Dedifferentiated amniotic fluid mesenchymal stem cell (primary cell): ENCODE results near the gene B4GALT2.

Source experiments
- DNase-seq: peaks from one replicate; pipeline ENCODE4 v3.0.0-alpha.2; 2016; ENCODE audit errors: extremely low spot score

B4GALT2 gene

DNA sequence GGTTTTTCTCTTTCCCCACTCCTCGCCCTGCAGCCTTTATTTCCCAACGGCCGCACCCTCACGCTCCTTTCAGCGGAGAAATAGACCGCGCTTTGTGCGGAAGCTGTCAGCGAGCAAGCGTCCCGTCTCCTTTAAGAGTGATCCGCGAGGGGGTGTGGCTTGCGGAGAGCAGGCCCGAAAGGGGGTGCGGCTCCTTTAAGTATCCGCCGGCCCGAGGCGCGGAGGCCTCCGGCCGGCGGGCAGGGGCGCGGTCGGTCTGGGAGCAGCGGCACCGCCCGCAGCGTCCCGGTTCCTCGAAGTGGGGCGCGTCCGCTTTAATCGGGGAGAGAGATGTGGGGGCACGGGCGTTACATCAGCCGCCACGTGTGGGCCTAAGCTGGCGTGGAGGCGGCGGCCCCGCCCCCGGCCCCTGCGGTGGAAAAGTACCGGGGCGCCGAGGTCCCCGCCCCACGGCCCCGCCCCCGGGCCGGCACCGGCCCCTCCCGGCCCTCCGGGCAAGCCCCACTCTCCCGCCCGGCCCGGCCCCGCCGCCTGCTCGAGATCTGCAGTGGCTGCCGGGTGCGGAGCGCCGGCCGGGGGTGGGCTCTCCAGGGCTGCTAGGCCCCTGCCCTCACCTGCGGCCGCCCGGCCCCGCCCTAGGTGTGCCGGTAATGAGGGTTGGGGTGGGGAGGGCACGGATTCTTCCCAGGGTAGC lies 51.0 kb downstream of the B4GALT2 start:
- peak; percentile 89 for DNase-seq

- DNase-seq: peak; percentile 21
Measured at GRCh38 chr1:44030605-44031251, 51.7 kb downstream of the B4GALT2 start.

DNA sequence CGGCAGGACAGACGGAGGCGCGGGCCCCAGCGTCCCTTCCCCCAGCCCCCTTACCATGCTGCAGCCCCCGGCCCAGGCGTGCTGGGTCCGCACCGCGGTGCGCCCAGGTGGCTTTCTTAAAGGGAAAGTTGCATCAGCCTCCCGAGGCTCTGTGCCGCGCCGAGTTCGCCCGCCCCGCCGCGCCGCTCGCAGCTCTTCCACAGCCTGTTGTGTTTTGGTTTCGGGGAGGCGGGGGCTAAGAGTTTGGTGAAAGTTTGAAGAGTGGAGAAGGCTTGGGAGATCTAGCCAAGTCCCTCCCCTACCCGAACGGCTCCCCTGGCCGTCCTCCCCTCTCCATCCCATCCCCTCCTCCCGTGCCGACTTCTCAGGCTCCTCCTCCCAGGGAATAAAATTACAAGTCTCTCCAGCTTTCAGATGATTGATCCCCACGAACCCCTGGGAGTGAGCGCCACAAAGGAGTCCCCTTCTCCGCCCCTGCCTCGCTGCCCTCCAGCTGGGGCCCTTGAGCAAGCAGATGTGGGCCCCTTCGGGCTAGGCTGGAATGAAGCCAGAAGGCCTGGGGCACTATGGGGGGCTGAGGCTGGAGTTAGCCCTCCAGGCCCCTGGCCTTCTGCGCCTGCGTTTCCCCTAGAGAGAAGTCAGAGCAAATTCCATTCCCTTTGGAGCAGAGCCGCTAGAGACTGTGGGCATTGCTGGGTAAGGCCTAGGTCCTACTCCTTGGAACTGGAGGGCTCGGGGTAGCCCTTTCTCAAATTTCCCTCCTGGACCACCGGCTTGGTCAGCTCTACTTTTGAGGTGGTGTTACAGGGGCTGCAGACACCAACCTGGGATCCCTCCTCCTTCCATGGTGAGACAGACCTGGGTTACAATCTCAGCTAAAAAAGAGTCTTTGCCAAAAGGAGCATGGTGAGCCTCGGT lies 52.5 kb downstream of the B4GALT2 start, which contains the start of gene SLC6A9:
Gene SLC6A9 (minus strand): TSS at position 211 of the 918 bp plus-strand sequence. CDS start 7,185 bp downstream, outside the sequence.
- peak; percentile 85 for DNase-seq

DNA sequence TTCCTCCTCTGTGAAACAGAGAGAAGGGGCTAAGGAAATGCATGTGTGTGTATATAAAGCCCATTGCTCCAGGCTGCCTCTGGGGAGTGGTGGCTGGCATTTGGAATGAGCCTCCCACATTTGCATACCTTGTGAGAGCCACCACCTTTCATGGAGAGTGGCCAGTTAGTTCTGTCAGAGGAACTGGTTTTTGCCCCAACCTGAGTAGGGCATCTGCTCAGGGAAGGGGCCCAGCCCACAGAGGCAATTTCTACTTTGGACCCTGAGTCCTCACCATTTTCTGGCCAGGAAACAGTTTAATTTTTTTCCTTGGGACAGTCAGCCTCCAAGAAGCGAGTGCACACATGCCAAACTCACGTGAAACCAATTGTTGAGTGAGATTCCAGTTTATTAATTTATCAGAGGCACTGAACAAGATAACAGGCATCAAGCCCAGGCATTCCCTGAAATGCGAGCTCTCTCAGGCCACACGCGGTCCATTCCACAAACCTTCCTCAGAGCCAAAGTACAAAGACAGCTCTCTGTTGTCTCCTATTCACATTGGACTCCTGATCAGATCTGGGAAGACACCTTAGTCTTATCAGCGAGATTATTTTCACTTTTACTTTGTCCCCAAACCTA lies 53.3 kb downstream of the B4GALT2 start:
- no peak for DNase-seq

DNA sequence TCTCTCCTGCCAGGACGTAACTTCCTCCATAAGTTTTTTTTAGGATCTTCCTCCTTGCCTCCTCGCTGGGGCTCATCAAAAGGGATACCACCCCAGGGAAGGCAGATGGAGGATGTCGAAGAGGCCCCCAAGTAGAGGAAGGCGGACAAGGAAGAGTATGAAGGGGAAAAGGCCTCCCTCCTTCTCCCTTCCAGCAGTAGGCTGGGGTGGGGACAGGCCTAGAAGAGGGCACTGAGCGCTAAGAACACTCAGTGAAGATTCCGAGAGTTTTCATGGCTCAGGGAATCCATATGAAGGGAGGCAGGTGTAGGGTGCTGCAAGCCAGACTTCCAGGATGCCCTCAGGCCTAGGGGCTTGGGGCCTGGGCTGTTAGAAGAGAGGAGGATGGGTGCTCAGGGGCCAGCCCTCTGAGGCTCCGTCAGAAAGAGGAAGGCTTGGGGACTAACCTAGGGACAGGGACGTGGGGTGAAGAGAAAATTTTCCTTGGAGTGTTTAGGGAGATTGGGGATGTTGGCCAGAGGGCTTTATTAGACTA lies 54.1 kb downstream of the B4GALT2 start:
- no peak for DNase-seq

- DNase-seq: no peak
Measured at GRCh38 chr1:44033756-44034155, 54.7 kb downstream of the B4GALT2 start.

GRCh38 chr1:44034423-44034822 lies 55.4 kb downstream of the B4GALT2 start:
- DNase-seq: no peak

DNA sequence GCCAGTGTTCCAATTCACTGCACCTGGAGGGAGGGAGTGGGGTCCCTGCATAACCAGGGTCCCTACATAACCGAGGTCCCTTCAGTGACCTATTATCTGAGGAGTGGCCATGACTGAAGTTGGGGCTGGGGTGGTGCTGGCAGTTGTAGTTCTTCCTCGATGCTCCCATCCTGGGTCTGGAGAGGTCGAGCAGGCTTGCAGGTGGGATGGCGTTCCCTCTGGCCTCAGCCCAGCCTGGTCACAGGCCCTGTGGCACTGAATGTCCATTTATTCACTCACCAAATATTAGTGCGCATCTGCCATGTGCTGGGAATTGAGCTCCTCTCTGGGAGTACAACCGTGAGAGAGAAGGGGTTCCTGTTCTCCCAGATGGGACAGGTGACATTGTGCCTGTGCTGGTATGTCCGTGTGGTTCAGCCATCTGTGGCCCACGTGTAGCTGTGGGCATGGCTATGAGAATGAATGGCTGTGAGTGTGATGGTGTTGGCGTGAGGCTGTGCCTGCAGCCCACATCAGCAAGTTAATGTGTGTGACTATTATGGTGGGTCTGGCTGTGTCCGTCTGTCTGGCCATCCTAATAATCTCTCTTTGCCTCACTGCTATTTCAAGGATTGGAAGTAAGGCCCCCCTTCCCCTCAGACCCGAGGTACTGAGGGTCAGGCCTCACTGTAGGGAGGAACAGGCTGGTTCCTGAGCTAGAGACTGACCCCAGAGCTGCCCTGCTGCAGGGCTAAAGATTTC lies 56.1 kb downstream of the B4GALT2 start:
- no peak for DNase-seq

DNA sequence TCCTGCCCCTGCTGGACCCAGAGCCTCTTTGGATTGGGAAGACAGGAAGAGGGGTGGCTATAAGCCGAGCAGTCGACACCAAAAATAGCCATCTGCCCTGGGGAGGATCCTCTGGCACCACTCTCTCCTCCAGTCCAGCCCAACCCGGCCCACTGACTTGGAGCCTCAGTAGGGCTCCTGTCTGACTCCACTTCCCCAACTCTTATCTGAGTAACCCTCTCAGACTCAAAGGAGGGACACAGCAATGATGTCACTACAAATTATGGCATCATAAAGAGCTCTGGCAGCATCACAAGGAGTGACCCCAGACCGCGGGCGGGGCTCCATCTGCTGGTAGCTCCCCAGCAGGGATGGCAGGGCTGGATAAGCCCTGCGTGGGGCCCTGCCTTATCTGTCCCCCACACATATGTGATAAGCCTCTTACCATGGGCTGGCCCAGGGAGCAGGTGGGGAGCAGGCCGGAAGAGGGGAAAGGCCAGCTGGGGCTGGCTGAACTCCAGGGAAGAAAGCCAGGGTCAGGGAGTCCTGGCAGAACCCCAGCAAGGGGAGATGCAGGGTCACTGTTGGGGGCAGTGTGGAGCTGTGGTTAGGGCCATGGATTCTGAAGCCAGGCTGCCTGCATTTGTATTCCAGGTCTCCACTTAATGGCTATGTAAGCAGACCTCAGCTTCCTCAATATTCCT lies 56.9 kb downstream of the B4GALT2 start:
- no peak for DNase-seq

- DNase-seq: peak; percentile 81
Measured at GRCh38 chr1:44036409-44037139, 57.6 kb downstream of the B4GALT2 start.

DNA sequence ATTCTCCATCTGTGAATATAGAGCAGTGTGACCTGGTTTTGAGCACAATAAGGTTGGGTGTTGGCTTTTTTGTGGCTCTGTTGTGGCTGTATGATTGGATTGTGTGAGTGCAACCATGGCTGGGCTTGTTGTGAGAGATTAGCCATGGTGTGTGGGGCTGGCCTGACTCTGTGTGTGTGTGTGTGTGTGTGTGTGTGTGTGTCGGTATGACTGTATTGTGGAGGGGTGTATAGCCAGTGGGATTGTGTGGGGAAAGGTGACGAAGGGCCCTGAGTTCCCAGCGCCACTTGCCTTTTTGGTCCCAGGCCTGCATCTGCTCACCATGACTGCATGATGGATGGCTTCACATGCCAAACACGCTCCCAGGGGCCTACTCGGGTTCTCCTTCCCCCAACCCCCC lies 58.1 kb downstream of the B4GALT2 start:
- no peak for DNase-seq

GRCh38 chr1:44038876-44039657 lies 60.1 kb downstream of the B4GALT2 start:
- DNase-seq: no peak

DNA sequence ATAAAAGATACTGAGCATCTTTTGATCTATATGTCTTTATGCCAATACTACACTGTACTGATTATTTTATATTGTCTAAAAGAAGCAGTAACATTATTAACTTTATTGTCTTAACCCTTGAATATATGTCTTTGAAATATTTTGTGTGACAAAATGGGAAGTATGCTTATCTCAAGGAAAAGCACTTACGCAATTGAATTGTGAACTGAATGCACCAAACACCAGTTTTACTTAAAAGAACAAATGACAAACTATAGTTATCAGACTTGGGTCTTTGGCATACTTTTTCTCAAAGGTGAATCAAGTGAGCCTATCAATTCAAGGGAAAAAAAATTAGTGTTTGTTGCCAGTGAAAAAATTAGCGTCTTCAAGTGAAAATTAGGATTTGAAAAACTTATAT lies 61.4 kb downstream of the B4GALT2 start:
- DNase-seq: no peak
